Ovary (tissue), 3 donors: ENCODE results near the gene CALR.
A peak's percentile ranks its signal among the peaks of the same experiment; 100 is the strongest.

Experiments used
- CTCF ChIP-seq, 3 donors: fragments of 450-650 bp in 2 of 3; fragments of 200-600 bp in 1 of 3; IDR thresholded peaks; one replicate each; pipeline versions ENCODE4 v1.5.1 to v1.8.0; 2016 to 2022; ENCODE audit warnings: antibody characterized with exemption in 3 of 3, mild to moderate bottlenecking in 1 of 3
- EP300 ChIP-seq: sonication (generic); formaldehyde crosslinking; IDR thresholded peaks from one replicate; pipeline ENCODE4 v1.6.1; 2017; ENCODE audit warnings: antibody characterized with exemption
- POLR2A ChIP-seq: fragments of 450-650 bp; IDR thresholded peaks from one replicate; pipeline ENCODE4 v1.6.1; 2017; ENCODE audit warnings: antibody characterized with exemption, mild to moderate bottlenecking, moderate library complexity
- donor health status: DM: no; HTN: no; CAD: no.

- TF ChIP-seq CTCF (IDR thresholded peaks at IDR 0.05) (no peak), POLR2A (peak; percentile 58), EP300 (no peak)
These were observed 47.4 kb upstream of the CALR start, which contains the start of gene GCDH for GRCh38 chr19:12890787-12891552.
